HG03039 (cell line): ENCODE data around the gene POU4F1.
A peak's percentile ranks its signal among the peaks of the same experiment; 100 is the strongest.
"Not testable (repeated sequence)": the region's sequence is repeated elsewhere in the genome, so short reads cannot be mapped to it uniquely, and the experiment has no call there.

ENCODE experiments used
- ATAC-seq: cut with Tn5 transposase; IDR thresholded peaks from one replicate; pipeline ENCODE4 v1.9.1; 2021; ENCODE audit warnings: mild to moderate bottlenecking, moderate library complexity; ENCODE audit not compliant: unreplicated experiment

Gene POU4F1

GRCh38 chr13:78603240-78603957 lies at the start of gene POU4F1:
Gene POU4F1 (minus strand): TSS chr13:78603552. CDS start chr13:78603326, 226 bp downstream.
- peak; percentile 92 for ATAC-seq

DNA sequence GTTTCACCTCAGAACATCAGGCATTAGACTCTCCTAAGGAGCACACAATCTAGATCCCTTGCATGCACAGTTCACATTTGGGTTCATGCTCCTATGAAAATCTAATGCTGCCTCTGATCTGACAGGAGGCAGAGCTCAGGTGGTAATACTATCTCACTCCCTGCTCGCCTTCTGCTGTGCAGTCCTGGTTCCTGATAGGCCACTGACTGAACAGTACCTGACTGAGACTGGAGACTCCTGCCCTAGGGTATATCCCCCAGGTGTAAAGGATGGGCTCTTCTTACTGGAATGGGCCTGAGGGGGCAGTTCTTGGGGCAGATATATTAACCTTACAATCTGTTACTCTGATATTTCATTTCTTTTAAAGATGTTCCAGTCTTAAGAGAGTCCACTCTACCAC lies 49.3 kb upstream of the POU4F1 start:
- no peak for ATAC-seq

- no peak for ATAC-seq
Observed at GRCh38 chr13:78650717-78651083, 47.3 kb upstream of the POU4F1 start.

DNA sequence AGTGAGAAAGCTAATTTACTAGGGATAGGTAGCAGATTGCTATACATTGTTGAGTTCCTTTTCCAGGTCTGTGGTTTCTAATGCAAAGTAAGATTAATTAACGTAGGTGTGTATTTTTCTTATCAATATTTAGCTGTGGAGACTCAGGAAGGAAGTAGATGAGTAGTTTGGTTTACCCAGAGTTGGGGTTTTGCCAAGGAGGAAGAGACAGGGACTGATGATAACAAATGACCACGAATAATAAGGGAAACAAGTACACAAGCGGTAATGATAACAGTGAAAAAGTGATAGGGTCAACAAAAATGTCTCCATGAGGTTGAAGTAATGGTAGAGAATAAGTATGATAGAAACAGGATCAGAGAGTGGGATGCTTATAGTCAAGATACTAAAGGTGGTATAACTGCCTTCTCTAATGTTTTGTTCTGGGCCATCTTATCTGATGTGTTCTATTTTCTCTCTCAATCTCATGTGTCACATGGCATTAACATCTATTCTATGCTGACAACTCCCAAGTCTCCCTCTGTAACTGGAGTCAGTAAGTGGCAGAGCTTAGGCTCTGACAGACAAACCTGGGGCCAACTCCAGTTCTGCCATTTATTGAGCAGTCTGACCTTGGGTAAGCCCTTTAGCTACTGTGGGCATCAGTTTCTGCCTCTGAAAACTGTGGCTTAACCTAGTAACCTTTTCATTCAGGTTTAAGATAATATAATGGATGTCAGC lies 46.8 kb upstream of the POU4F1 start:
- no peak for ATAC-seq

- ATAC-seq = not testable (repeated sequence)
Observed at GRCh38 chr13:78647109-78647678, 43.8 kb upstream of the POU4F1 start.

DNA sequence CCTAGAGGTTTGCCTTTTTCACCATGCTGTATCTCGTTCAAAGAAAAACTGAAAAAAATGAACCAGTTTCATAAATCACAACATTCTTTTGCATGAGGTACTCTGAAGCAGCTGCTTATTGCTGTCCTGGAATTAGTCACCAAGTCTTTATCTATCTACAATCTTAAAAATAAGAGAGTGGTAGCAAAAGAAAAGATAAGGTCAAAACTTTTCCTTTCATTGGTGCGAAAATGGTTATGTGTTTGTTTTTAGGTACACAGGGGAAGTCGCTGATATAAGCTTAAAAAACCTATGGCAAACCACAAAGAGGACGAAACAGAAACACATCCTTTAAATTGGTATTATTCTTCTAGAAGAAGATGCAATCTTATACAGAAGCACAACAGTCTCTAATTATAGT lies 34.9 kb upstream of the POU4F1 start:
- peak; percentile 73 for ATAC-seq

DNA sequence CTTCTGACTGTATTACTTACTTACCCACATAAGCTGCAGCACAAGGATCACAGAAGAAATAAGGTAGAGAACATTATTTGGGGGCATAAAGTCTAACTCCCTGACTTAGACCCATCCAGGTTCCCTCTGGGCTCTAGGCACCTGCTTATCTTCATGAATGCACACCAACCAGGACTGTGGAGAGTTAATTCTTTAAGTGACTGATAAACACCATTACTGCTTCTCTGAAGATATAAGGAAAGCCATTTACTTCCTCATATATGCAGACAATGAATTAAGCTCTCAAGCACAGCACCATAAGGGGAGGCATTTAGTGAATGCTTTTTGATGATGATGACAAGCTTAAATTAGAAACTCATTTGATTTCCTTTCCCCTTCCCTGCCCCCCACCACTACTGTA lies 33.1 kb upstream of the POU4F1 start:
- ATAC-seq = no peak

DNA sequence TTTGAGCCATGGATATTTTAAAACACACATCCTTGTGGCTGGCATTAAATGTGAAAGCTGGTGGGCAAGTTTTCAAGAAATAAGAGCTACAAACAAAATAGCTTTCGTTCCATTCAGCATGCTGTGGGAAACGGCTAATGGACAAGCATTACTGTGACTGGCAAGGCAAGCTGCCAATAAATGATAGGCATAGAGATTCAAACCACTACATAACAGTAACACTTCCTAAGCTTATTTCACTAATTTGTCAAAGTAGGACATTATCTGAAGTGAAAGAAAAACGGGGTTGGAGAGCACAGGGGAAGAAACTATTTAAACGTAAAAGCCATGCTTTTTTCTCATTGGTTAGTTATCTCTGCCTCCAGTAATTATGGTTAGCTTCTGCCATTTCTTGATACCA lies 29.6 kb upstream of the POU4F1 start:
- no peak for ATAC-seq

DNA sequence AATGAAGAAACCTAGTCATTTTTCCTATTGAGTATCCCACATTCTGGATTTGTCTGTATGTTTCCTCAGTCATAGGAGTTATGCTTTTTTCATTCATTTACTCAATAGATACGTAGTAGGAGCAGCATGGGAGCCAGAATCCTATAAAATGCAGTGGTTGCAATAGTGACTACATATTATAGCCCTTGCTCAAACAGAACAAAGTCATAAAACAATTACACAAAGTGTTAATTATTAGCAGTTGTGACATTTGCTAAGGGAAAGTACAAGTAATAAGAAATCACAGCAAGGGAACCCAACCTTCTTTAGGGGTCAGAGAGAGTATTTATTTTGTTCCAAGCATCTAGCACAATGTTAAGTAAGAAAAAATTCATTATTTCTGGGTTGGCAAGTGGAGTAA lies 27.7 kb upstream of the POU4F1 start:
- ATAC-seq = no peak

DNA sequence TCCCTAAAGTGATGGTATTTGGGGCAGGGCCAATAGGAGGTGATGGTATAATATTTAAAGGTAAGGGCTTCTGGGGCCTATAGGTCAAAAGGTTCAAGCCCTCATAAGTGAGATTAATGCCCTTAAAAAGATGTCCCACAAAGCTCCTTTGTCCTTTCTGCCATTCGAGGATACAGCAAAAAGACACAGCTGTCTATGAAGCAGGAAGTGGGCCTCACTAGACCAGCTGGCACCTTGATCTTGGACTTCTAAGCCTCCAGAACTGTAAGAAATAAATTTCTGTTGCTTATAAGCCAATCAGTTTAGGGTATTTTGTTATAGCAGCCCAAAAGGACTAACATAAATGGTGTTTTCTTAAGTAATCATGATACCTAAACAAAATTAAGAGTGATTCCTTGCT lies 27.2 kb upstream of the POU4F1 start:
- ATAC-seq = no peak

DNA sequence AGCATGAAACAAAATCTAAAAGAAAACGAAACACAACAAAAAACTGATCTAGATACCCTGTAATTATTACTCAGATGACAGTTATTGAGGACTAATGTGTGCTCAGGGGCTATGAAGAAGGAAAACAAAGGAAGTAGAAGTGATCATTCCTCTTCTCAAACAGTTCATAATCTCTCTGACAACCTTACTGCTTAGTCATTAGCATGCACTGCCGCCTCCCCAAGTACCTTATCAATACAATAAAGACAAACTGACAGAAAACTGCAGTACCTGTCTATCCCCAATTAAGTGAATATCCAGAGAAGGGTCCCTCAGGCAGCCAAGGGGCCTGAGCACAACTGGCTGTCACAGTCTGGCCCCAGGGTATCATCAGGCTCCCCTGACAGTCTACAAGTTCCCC lies 22.0 kb upstream of the POU4F1 start:
- no peak for ATAC-seq

DNA sequence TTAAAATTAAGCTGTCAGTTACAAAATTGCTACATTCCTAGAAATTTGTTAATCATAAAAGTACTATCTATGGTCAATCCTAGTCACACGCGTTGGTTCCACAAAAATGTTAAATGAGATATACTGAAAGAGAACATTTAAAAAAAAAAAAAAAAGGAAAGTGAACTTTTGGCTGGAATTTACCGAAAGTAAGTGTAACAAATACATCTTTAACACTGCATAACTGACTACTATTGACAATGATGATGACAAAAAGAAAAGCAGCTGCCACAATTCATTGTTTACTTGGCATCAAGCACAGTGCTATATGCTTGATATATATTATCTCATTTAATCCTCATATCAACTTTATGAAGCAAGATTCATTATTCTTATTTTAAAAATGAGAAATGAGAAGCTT lies 19.8 kb upstream of the POU4F1 start:
- ATAC-seq = no peak

GRCh38 chr13:78620936-78621470 lies 17.7 kb upstream of the POU4F1 start:
- no peak for ATAC-seq

- ATAC-seq = no peak
Observed at GRCh38 chr13:78618411-78618810, 15.1 kb upstream of the POU4F1 start.

DNA sequence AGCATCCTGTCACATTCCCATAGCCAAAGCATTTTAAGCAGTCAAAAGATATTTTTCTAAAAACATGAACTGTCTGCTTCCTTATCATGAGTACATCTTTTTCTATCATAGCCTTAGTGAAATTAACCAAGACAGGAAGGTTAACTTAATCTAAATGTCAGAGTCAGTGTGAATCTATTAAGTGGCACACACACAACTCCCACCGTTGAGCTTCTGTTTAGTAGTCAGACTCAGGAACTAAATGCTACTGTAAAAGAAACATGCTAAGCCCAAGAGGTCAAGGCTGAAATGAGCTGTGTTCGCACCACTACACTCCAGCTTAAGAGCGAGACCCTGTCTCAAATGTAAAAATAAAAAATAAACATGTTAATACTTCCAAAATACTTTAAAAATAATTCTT lies 7.7 kb upstream of the POU4F1 start:
- ATAC-seq = no peak

DNA sequence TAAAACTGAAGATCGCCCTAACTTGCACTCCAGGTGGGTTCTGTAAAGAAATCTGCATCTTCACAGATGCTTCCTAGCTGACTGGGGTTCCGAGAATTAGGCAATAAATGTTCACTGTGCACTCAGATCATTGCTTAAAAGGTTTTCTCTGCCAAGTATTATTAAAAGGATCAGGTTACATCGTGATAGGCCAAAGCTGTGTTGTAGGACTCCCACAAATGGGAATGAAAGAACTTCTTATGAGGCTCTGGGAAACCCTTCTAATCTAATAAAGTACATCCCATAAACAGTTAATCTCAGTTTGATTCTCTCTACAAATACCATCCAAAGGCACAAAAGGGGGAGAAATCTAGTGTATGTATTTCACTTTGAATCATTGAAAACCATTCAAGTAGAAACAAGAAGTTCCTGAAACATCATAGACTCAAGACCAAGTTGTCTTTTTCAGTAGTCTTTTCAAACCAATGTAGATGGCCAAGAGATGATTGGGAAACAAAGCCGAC lies 7.1 kb upstream of the POU4F1 start:
- ATAC-seq = no peak

GRCh38 chr13:78609464-78610205 lies 6.3 kb upstream of the POU4F1 start:
- ATAC-seq = no peak

- no peak for ATAC-seq
Observed at GRCh38 chr13:78608688-78609463, 5.5 kb upstream of the POU4F1 start.

DNA sequence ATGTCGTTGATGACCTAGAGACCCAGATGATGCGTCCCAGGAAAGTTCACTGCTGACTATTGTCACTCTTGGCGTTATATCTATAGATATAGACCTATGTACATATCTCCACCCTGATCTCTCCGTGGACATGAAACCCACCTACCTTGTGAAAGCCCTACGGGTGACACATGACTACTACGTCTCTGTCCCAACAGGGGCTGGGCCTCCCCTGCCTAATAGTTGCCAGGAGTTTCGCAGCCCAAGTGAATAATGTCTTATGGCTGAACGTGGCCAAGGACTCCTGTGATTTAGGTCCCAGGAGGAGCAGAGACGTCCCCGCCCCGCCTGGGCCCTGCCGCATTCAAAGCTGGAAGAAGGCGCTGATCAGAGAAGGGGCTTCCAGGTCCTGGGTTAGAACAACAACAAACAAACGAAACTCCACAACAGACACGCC lies 4.9 kb upstream of the POU4F1 start:
- ATAC-seq = no peak
